ENCODE measurements around the gene BAZ2B. TPM values are rescaled to one million over a fixed set of nuclear protein-coding genes. Genes with fewer than 3 reads are reported as not detected.

Gene BAZ2B
- total and polyA plus RNA-seq, 12 donors = 18.9 to 137 (median 68.0) TPM

GRCh38 chr2:159506764-159507440 is 109.4 kb downstream of the BAZ2B start:
- Histone ChIP-seq H3K9me3 (replicated peaks in 1 of 3) (no peaks in the 10 kb centered on the region), H3K4me3 (no peak overlapping the region), H3K27me3 (no peaks in the 10 kb centered on the region), H3K36me3 (replicated peaks in 1 of 2) (no peaks in the 10 kb centered on the region), H3K27ac (peak overlapping the region in 2 of 5 donors; percentile 36 to 48), H3K4me1 (replicated peaks in 1 of 2) (peaks cover 6 to 23% of the 10 kb centered on the region in 2 donors)
- intact Hi-C loops (cut with DNase I) = no loop called here
- TF ChIP-seq POLR2A (IDR thresholded peaks at IDR 0.05) (no peak), CTCF (IDR thresholded peaks at IDR 0.05) (no peak)
- peak in 1 of 7 donors; percentile 19 for DNase-seq
- 54 to 68% (median 64%) methylated on average over 2 of the region's 2 CpGs for WGBS, 4 donors

DNA sequence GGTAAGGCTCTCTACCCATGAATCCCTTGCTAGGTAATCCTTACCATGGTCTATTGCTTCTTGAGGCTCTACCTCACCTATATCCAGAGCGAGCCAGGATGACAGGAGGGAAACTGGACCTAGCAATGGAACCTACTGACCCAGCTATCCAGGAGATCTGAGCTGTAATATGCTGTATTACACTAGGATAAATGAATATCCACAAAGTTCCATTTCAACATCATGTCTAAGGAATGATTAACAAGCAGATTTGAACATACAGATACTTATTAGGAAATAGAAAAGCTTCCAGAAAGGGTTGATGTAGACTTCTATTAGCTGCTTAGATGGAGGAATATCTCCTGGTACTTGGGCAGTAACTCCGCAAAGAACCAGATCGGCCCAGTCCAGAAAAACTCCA is 110.1 kb downstream of the BAZ2B start:
- TF ChIP-seq CTCF (IDR thresholded peaks at IDR 0.05) (no peak), POLR2A (IDR thresholded peaks at IDR 0.05) (no peak)
- peak overlapping the region in 2 of 5 donors; percentile 36 to 48 for H3K27ac ChIP-seq
- WGBS, 4 donors = 89 to 97% (median 92%) methylated on average over 3 of the region's 3 CpGs
- H3K36me3 ChIP-seq (replicated peaks in 1 of 2) = no peaks in the 10 kb centered on the region
- no peak for DNase-seq
- no peaks in the 10 kb centered on the region for H3K9me3 ChIP-seq (replicated peaks in 1 of 3)
- no peak overlapping the region for H3K4me3 ChIP-seq
- H3K27me3 ChIP-seq = no peaks in the 10 kb centered on the region
- H3K4me1 ChIP-seq (replicated peaks in 1 of 2) = peaks cover 4 to 20% of the 10 kb centered on the region in 2 donors
- intact Hi-C loops (cut with DNase I) = no loop called here

- peaks cover 4 to 20% of the 10 kb centered on the region in 2 donors for H3K4me1 ChIP-seq (replicated peaks in 1 of 2)
- intact Hi-C loops (cut with DNase I) = no loop called here
- no peak overlapping the region for H3K27ac ChIP-seq
- H3K27me3 ChIP-seq = no peaks in the 10 kb centered on the region
- H3K4me3 ChIP-seq = no peak overlapping the region
- no peaks in the 10 kb centered on the region for H3K36me3 ChIP-seq (replicated peaks in 1 of 2)
- no peak for DNase-seq
- no peaks in the 10 kb centered on the region for H3K9me3 ChIP-seq (replicated peaks in 1 of 3)
- 95 to 99% (median 98%) methylated on average over 1 of the region's 1 CpG for WGBS, 4 donors
- TF ChIP-seq CTCF (IDR thresholded peaks at IDR 0.05) (no peak), POLR2A (IDR thresholded peaks at IDR 0.05) (no peak)
Measured at GRCh38 chr2:159505196-159505595, 111.2 kb downstream of the BAZ2B start.

- no peak for DNase-seq
- Histone ChIP-seq H3K4me3 (no peak overlapping the region), H3K9me3 (replicated peaks in 1 of 3) (no peaks in the 10 kb centered on the region), H3K36me3 (replicated peaks in 1 of 2) (no peaks in the 10 kb centered on the region), H3K27ac (no peak overlapping the region), H3K27me3 (no peaks in the 10 kb centered on the region), H3K4me1 (replicated peaks in 1 of 2) (peaks cover under 1 to 12% of the 10 kb centered on the region in 2 donors)
- intact Hi-C loops (cut with DNase I) = no loop called here
- WGBS, 4 donors = 62 to 82% (median 70%) methylated on average over 1 of the region's 1 CpG
- no peak for TF ChIP-seq POLR2A (IDR thresholded peaks at IDR 0.05)
- no peak for TF ChIP-seq CTCF (IDR thresholded peaks at IDR 0.05)
Measured at GRCh38 chr2:159501743-159502142, 114.6 kb downstream of the BAZ2B start.

Measured in adrenal gland (tissue), 12 donors.